CD4-positive, alpha-beta T cell treated with Interleukin-6 at 100 ng/mL for 8 hours (primary cell): ENCODE data around the gene ARAP3.
A peak's percentile ranks its signal among the peaks of the same experiment; 100 is the strongest.

ENCODE experiments used
- DNase-seq: peaks from one replicate; pipeline ENCODE4 v3.0.0-alpha.2; 2020; ENCODE audit warnings: mixed read lengths, low spot score

Gene ARAP3

DNA sequence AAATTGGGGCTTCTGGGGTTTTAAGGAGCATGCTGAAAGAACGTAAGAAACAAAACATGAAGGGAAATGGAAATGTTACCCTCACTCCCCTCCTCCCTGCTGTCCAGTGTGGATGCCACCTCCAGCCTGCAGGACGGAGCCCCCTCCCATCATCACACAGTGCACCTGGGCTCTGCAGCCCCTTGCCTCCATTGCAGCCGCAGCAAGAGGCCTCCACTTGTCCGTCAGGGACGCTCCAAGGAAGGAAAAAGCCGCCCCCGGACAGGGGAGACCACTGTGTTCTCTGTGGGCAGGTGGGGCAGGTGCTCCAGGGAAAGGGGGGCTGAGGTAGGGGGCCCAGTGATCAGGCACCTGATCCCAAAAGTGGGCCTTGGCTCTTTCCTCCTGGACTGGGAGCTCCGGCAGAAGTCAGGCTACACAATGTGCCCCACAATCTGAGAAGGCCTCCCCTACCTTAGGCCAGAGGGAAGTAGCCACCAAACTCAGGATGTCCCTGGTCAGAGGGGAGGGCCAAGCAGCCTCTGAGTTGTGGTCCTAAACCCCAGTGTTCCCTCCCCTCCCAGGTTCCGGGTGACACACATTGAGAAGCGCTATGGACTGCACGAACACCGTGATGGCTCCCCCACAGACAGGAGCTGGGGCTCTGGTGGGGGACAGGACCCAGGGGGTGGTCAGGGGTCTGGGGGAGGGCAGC is 42.5 kb downstream of the ARAP3 start:
- no peak for DNase-seq

DNA sequence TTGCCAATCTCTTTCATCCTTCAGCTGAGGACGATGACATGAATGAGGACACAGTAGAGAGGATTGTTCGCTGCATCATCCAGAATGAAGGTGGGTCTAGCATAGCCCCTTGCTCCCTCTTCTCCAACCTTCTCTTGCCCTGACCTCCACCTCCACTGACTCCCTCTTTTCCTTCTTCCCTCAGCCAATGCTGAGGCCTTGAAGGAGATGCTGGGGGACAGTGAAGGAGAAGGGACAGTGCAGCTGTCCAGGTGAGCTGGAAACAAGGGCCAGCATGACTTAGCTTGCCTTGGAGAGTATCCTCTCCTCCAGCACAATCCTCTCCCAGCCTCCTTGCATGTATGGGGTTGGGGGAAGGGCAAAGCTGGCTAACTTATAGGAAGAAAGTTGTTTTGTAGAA is 43.3 kb downstream of the ARAP3 start:
- DNase-seq, result no peak

DNA sequence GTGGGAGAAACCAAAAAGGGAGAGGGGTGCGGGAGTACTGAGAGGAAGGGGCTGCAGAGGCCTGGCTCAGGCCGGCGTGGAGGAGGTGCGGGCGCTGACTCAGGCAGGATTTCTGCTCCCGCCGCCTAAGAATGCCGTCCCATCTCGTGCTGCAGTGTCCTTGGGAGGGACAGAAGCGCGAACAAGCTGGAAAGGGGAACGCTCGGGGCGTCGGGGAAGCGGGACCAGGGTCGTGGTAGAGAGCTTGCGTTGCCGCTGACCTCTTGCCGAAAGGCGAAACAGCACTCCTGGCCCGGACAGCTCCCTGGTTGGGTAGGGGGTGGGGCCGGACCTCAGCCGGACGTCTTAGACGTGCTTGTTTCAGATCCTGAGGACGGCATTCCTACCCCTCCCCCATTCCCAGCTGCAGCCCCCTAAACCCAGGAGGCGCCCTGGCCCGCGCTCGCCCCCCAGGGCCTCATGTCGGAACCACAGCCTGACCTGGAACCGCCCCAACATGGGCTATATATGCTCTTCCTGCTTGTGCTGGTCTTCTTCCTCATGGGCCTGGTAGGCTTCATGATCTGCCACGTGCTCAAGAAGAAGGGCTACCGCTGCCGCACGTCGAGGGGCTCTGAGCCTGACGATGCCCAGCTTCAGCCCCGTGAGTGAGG is 44.1 kb downstream of the ARAP3 start:
- peak; percentile 59 for DNase-seq

DNA sequence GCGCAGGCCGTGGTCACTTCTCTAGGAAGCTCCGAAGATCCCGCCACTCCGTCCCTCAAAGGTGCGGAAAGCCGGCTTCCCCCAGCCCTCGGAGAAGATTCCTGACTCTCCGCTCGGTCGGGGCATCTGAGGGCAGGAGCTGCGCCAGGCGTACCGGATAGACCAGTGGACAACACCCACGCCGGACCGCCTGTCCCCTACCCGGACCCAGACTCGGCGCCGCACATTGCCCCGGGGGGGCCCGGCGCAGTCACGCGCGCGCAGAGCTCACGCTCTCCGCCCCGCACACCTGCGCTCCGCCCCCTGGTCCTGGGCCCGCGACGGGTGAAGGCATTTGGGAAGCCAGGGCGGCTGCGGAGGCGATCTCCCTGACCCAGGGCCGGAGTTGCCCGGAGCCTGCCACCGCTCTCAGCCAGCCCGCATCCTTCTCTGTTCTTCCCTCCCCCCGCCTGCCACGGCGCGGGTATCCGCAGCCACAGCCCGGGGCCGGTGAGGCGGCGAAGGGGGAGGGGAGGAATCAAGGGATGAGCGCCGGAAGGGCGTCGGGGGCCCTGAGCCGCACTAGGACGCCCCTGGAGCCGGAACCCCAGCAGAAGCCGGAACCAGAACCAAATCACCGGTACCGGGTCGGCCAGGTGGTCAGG is 44.8 kb downstream of the ARAP3 start:
- peak; percentile 45 for DNase-seq

DNA sequence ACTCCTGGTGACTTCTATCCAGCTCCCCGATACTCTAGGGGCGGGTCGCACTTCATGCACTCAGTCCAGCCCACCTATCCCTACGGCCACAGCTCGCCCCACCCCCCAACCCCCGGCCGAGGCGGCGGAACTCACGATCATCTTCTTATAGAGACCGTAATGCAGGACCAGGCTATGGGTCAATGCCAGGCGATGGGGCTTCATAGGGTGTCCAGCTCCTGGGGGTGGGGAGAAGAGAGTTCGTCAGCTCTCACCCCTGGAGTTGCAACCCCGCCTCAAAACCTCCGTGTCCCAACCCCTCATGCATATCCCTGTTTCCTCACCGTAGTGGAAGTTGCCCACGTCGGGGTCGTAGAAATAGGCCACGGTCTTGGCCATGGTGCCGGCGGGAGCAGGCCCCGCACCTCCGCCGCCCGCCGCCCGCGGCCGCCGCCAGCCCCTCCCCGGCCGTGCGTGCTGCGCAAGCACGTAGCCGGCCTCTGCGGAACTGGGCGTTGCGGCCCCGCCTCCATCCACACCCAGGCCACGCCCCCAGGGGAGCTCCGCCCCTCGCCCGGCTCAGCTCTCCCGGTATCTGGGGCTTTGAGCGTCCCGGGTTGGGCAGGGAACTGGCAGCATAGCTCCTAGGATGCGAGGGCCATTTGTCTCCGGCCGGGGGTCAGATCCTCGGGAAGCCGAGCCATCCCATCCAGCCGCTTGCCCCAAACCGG is 45.5 kb downstream of the ARAP3 start, which contains the start of the genes HDAC3 and RELL2:
HDAC3 (minus strand) TSS at position 437 of the 710 bp plus-strand sequence; CDS start at position 378, 59 bp downstream.
RELL2 (plus strand) TSS at position 585 of the 710 bp plus-strand sequence. CDS start 1,229 bp downstream, outside the sequence.
- DNase-seq, result peak; percentile 90

DNA sequence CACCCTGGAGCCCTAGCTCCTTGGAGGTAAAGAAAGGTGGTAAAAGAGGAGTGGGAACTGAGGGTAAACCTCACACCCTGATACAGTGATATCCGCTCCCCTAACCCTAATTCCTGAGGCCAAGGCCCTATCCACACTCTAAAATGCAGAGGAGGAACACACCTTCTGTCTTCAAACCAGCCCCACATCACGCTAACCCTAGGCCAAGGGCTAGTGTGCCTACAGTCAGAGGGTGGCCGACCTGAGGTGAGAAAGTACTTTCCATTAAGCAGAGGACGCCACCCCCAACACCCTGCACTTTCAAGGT is 46.0 kb downstream of the ARAP3 start:
- no peak for DNase-seq

DNA sequence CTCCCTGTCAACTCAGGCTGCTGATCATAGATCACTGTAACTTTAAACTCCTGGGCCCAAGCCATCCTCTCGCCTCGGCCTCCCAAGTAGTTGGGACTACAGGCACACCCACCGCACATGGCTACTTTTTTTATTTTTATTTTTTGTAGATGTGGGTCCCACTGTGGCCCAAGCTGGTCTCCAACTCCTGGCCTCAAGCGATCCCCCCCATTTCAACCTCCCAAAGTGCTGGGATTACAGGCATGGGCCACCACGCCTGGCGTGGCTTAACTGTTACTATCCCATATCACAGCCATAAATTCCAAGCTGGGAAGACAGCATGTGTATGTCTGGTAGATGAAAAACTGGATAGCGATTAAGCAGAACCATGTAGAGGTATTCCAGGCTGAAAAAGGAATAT is 46.4 kb downstream of the ARAP3 start:
- DNase-seq, result no peak

DNA sequence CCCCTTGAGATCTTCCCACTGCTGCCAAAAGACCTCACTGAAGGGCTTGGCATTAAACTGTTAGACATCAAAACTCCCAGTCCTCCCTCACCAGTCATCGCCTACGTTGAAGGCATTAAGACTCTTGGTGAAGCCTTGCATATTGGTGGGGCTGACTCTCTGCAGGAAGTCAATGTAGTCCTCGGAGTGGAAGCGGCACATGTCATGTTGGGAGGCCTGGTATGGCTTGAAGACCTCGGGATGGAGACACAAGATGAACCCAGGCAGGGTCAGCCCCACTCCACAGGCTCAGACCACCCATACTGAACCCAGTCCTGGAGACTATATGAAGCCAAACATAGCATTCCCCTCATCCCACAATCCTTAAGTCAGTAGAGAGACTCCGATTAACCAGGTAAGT is 47.3 kb downstream of the ARAP3 start:
- no peak for DNase-seq

DNA sequence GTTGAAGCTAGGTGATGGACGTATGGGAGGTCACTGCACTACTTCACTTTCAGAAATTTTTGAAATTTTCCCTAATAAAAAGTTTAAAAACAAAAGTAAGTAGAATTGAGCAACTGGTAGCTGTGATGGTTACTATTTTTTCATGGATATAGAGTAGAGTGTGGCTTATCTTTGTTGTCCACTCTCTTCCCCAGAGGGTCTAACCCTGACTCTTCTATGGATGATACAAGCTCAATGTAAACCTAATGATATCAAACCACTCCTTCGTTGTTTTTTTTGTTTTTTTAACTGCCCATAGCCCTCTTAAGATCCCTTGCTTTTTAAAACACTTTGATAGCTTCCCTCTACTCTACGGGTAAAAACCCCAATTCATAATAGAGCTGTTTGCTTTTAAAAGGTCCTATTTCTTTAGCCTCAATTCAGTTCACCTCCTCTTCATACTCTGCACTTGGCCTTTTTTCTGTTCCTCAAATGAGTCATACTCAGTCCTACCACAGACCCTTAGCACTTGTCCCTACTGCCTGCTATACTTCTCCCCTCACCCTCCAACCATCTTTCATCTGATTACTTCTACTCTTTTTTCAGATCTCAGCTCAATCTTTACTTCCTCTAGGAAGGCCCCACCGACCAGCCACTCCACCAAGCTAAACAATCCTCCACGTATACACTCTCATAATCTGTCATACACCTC is 48.0 kb downstream of the ARAP3 start:
- no peak for DNase-seq

DNA sequence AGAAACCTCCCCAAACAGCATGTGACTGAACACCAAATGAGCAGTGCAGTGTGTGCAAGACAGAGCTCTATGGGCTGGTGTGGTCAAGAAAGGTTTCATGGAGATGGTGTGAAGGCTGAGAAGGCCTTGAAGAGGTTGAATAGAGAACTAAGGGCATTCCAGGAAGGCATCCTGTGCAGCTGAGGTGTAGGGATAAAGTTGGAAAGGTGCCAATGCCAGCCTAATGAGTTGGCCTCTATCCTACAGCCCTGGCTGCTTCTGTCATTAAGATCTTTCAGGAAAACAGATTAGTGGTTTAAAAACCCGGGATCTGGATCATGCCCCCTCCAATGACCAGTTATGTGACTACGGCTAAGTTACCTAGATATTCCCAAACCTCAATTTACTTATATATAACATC is 49.4 kb downstream of the ARAP3 start:
- no peak for DNase-seq

DNA sequence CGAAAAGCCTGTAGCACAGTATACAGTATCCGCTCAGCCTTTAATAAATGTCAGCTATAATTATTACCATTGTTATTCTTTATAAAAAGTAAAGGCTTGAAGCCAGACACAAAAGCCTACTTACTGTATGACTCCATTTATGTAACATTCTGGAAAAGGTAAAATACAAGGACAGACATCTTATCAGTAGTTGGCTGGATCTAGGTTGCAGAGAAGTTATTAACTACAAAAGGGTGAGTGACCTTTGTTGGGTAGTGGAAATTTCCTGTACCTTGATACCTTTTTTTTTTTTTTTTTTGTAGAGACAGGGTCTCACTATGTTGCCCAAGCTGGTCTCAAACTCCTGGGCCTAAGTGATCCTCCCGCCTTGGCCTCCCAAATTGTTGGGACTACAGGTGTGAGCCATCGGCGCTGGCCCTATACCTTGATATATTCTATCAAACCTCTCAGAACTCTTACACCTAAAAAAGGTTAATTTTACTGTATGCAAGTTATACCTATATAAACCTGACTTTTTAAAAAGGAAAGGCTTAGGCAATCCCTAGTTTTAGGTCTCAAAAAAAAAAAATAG is 51.4 kb downstream of the ARAP3 start:
- DNase-seq, result no peak

DNA sequence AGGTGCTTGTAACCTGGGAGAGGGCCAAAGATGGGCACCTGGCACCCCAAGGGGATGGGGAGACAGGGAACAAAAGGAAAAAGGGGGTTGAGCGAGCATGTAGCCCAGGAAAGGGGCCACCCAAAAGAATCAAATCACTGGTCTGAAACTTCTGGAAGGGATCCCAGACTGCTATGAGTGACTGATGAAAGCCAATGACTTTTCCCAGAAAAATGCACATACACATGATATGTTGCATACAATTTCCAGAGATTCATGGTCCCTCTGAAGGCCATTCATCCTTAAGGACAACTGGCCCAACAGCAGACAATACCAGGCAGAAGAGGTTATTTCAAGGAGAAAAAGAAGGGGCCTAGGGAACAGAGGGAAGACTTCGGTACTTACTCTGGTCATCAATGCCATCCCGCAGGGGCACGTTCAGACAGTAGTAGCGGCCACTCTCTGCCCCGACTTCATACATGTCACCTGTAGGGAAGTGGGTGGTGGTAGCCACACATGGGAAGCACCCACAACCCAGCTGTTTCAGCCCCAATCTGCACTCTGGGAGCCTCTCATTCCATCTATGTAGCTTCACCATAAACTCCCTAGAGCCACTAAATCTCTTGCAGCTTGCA is 53.7 kb downstream of the ARAP3 start:
- DNase-seq, result no peak

DNA sequence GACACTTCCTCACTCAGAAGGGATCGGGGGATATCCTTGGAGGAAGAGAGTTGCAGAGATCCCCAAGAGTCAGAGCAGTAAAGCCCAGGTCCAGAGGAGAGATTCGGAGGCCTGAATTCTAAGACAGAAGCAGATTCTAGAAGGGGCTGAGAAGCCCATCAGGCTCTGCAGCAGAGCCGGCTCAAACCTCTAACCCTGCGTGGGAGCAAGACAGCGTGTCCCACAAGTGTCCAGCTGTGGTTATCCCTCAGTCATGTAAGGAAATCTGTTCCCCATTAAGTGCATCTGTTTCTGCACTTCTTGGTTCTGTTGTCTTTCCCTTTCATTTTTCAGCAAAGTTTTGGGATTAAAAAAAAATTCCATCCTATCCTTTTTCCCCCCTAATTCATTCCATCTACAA is 58.4 kb downstream of the ARAP3 start:
- no peak for DNase-seq

DNA sequence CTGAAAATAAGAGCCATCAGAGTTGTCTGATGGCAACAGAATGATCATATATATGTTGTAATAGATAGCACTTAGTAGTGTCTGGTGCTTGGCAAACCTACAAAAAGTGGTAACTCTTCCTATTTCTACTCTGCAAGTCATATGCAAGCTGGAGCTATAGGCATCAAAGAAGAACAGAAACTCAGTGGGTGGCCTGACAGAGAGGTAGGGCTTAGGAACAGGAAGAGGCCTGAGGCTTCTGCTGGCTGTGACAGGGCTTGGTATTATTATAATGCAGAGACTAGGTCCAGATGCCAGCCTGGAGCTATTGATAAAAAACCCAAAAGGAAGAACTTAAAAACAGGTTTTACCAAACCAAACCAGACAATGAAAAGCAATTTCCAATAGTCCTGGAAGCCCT is 58.8 kb downstream of the ARAP3 start:
- no peak for DNase-seq

DNA sequence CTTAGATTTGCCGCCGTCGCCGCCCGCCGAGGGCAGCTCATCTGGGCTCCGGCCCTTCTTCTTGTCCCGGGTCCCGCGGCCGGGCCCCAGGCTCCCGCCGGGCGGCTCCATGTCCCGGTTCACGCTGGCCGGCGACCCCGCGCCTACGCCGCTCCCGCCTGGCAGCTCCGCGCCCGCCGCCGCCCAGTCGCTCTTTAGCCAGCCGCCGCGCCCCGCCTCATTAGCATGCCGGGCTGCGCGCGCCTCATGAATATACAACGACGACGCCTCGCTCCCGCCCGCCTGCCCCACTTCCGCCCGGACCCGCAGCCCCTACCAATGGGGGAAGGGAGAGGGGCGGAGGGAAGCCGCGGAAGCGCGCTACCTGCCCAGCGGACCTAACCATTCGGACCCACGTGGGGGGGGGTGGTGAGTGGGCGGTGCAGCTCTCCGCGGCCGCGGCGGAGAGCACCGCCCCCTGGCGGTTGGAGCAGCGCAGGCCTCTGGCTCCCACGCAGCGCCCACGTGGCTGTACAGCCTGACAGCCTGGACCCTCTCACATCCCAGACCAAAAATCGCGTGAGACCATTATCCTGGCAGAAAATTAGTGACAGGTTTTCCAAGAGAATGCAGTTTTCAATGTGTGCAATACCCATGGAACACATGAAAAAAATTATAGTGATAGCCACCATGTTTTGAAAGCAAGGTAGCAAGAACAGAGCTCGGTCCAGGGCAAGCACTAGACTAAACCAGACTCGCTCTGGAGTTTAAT is 63.1 kb downstream of the ARAP3 start, which contains the start of gene DIAPH1:
DIAPH1 (minus strand) TSS at position 197 of the 751 bp plus-strand sequence; CDS start at position 111, 86 bp downstream.
- peak; percentile 98 for DNase-seq

DNA sequence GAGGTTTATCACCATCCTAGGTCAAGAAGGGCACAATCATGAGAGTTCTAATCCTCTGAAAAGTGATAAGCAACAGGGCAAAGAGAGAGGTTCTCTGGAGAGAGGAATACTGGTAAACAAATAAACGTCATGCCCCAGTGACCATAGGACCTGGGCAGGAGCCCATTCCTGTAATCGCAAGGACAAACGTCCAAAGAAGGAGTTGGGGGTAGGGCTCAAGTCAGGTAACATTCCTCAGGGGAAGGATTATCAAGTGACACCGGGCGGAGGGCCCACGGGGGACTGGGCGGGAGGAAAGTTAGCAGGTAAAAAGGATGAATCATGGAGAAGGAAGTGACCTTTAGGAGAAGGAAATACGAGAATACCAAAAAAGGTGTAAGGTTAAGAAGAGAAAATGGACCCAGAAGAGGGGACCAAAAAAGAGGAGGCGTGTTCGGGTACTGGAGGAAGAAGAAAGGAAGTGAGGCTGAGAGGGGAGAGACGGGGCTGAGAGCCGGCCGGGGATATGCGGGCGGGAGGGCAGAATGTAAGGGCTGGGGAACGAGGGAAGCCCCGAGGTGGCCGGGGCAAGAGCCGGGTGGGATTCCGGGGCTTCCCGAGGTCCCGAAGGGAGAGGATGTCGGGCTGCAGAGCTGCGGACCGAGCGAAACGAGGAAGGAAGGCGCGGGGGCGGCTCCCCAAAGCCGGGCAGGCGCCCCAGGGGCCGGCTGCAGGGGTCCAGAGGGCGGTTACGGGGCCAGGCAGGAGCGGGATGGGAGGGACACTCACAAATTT is 63.8 kb downstream of the ARAP3 start:
- DNase-seq, result peak; percentile 38

DNA sequence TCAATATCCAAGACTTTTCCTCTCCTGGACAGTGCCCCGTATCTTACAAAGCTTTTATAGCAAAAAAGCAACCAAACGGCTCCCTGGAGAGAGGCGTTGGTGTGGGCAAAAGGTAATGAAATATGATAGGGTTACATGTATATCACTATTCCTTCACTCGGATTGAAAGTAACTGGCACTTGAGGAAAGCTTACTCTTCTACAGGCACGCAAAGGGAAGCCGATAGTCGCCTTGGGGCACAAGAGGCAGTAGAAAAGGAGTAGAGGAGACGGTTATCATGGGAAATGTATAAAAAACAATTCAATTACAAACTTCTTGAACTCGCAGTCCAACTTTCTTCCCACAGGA is 64.4 kb downstream of the ARAP3 start:
- no peak for DNase-seq

DNA sequence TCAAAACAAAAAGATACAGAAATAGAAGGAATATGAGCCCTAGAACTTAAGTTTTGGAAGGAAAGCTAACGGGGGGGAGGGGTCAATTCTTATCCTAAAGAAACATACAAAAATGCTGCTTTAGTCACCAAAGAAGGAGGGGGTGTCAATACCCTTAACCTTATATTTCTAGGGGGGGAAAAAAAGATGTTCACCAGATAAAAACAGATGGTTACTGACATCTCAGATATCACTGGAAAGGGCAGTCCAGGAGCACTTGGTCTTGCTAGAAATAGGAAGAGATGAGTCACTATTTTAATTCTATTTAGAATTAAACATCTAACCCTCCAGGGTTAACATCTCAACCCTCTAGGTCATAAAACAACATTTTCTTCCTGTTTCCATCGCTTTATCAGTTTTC is 64.9 kb downstream of the ARAP3 start:
- no peak for DNase-seq

DNA sequence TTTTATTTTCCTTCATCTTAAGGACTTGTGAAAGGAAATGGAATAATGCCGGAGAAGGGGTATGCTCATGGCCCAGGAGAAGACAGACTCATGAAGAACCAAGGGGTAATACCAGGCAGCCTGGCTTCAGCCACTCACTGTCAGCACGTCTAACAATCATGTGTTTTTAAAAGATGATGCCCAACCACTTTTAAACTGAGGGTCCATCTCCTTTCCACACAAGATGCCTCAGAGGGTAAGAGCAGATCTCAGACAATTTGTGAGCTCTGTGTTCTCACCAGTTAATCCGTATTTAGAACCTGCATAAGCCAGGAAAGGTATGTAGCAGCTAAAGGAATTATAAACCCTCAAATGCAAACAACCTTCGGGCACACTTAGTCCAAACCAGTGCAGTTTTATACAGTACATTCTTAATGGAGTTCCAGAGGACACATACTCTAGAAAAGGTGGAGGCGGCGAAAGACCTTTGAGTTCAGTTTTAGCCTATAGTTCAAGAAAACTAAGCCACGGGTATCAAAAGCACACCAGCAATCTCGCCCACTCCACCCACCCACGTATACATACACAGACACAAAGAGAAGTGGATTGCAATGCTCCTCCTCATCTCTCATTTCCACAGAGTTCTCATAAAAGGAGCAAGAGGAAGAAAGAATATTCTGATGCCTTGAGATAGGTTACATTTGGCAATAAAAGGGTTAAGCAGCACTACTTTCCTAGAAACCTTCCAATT is 65.9 kb downstream of the ARAP3 start:
- DNase-seq, result no peak
